IMR-90 (cell line): ENCODE results near the gene ZMIZ2. TPM values are rescaled to one million over a fixed set of nuclear protein-coding genes. Genes with fewer than 3 reads are reported as not detected.

ENCODE experiments used
- ATAC-seq: fragments of 200-7000 bp; cut with Tn5 transposase; 2 replicates; pipeline ENCODE4 v1.9.1; 2020; ENCODE audit warnings: low read depth, mild to moderate bottlenecking, moderate library complexity
- BruUV-seq: library from RNA; stranded (reverse); fragments of 400-500 nt; replicated peaks from 2 replicates; lab custom pipeline; 2021; lab: Mats Ljungman, UMichigan
- CTCF ChIA-PET: fragments of 300-600 bp; formaldehyde crosslinking; extraction: SDS; loops from one replicate; lab custom pipeline; 2021; ENCODE audit warnings: antibody characterized with exemption; lab: Yijun Ruan, JAX
- POLR2A ChIA-PET: fragments of 300-600 bp; sonication (Branson Sonifier 250); formaldehyde crosslinking; loops from one replicate; lab custom pipeline; 2022; ENCODE audit warnings: antibody characterized with exemption; ENCODE audit not compliant: unreplicated experiment; lab: Charles Lee
- DNase-seq: peaks from one replicate; pipeline ENCODE4 v3.0.0; 2013
- H2AFZ ChIP-seq: replicated peaks from 2 replicates; pipeline ENCODE3; 2013; ENCODE audit warnings: low read length, mild to moderate bottlenecking; ENCODE audit not compliant: poor library complexity
- H2AK5ac ChIP-seq: 2 replicates; pipeline ENCODE4 v1.6.1; 2013; ENCODE audit warnings: low read depth, low read length, inconsistent platforms
- H2AK9ac ChIP-seq: replicated peaks from 2 replicates; pipeline ENCODE3; 2013; ENCODE audit warnings: mild to moderate bottlenecking, low read depth, low read length, moderate library complexity; ENCODE audit not compliant: poor library complexity
- H2BK120ac ChIP-seq: 2 replicates; pipeline ENCODE4 v1.6.1; 2013; ENCODE audit warnings: low read depth, low read length, inconsistent platforms
- H2BK15ac ChIP-seq: 3 replicates; pipeline ENCODE4 v1.6.1; 2013; ENCODE audit warnings: low read depth, low read length, inconsistent platforms
- H2BK20ac ChIP-seq: 2 replicates; pipeline ENCODE4 v1.6.1; 2013; ENCODE audit warnings: low read depth, mild to moderate bottlenecking, inconsistent platforms, low read length, moderate library complexity
- H2BK5ac ChIP-seq: 2 replicates; pipeline ENCODE4 v1.6.1; 2013; ENCODE audit warnings: mild to moderate bottlenecking, low read depth, low read length, inconsistent platforms; ENCODE audit not compliant: poor library complexity, severe bottlenecking
- H3K14ac ChIP-seq: replicated peaks from 2 replicates; pipeline ENCODE4 v1.6.1; 2013; ENCODE audit warnings: low read depth, low read length, inconsistent platforms
- H3K18ac ChIP-seq: 2 replicates; pipeline ENCODE4 v1.6.1; 2013; ENCODE audit warnings: low read depth, low read length, control low read depth
- H3K23ac ChIP-seq: 2 replicates; pipeline ENCODE4 v1.6.1; 2013; ENCODE audit warnings: low read depth, low read length, inconsistent platforms
- H3K27ac ChIP-seq: 2 replicates; pipeline ENCODE4 v1.5.1; 2013; ENCODE audit warnings: mild to moderate bottlenecking, control low read depth, low read length; ENCODE audit not compliant: insufficient read depth
- H3K27me3 ChIP-seq: 2 replicates; pipeline ENCODE4 v1.6.1; 2013; ENCODE audit warnings: low read length; ENCODE audit not compliant: control insufficient read depth, insufficient read depth
- H3K36me3 ChIP-seq: 2 replicates; pipeline ENCODE4 v1.6.1; 2013; ENCODE audit warnings: low read length, mixed read lengths; ENCODE audit not compliant: control insufficient read depth, insufficient read depth
- H3K4ac ChIP-seq: 2 replicates; pipeline ENCODE4 v1.6.1; 2013; ENCODE audit warnings: low read depth, low read length, inconsistent platforms
- H3K4me1 ChIP-seq: 2 replicates; pipeline ENCODE4 v1.6.1; 2013; ENCODE audit warnings: low read length, mixed read lengths; ENCODE audit not compliant: control insufficient read depth, insufficient read depth
- H3K4me2 ChIP-seq: 2 replicates; pipeline ENCODE4 v1.6.1; 2013; ENCODE audit warnings: low read depth, mild to moderate bottlenecking, control low read depth, low read length, moderate library complexity
- H3K4me3 ChIP-seq: 2 replicates; pipeline ENCODE4 v1.5.1; 2013; ENCODE audit warnings: low read depth, mild to moderate bottlenecking, control low read depth, low read length, moderate library complexity; ENCODE audit not compliant: insufficient read depth
- H3K56ac ChIP-seq: 2 replicates; pipeline ENCODE4 v1.6.1; 2013; ENCODE audit warnings: low read length, inconsistent platforms; ENCODE audit not compliant: insufficient read depth; ENCODE audit errors: extremely low read depth
- H3K79me1 ChIP-seq, 2 experiments: 2 replicates each; pipeline ENCODE4 v1.6.1; 2013; ENCODE audit warnings: low read length in 2 of 2, inconsistent platforms in 1 of 2, low read depth in 1 of 2
- H3K9ac ChIP-seq: 2 replicates; pipeline ENCODE4 v1.6.1; 2013; ENCODE audit warnings: low read depth, low read length, control low read depth
- H3K9me1 ChIP-seq: 2 replicates; pipeline ENCODE4 v1.6.1; 2013; ENCODE audit warnings: low read length, inconsistent platforms; ENCODE audit not compliant: insufficient read depth
- H3K9me3 ChIP-seq: 2 replicates; pipeline ENCODE4 v1.6.1; 2013; ENCODE audit warnings: low read length; ENCODE audit not compliant: control insufficient read depth, insufficient read depth
- H4K20me1 ChIP-seq: 2 replicates; pipeline ENCODE4 v1.6.1; 2013; ENCODE audit warnings: low read length, inconsistent platforms; ENCODE audit not compliant: insufficient read depth
- H4K5ac ChIP-seq: 2 replicates; pipeline ENCODE4 v1.6.1; 2013; ENCODE audit warnings: mild to moderate bottlenecking, low read depth, low read length, control low read depth
- H4K8ac ChIP-seq, 2 experiments: 2 replicates each; pipeline ENCODE4 v1.6.1; 2013; ENCODE audit warnings: low read depth in 2 of 2, low read length in 2 of 2, control low read depth in 1 of 2, inconsistent platforms in 1 of 2
- H4K91ac ChIP-seq: 2 replicates; pipeline ENCODE4 v1.6.1; 2013; ENCODE audit warnings: low read depth, low read length, inconsistent platforms; ENCODE audit not compliant: insufficient read depth
- BHLHE40 ChIP-seq: fragments of 150-350 bp; IDR thresholded peaks from 2 replicates; pipeline ENCODE4 v1.6.1; 2016; ENCODE audit warnings: mild to moderate bottlenecking, low read depth, low read length
- CEBPB ChIP-seq: IDR thresholded peaks from 2 replicates; pipeline ENCODE4 v1.6.1; 2012; ENCODE audit warnings: low read depth, low read length, improper control_type of control experiment
- CTCF ChIP-seq: conservative IDR thresholded peaks from 2 replicates; pipeline ENCODE4 v1.5.1; 2012; ENCODE audit warnings: mild to moderate bottlenecking, low read depth, low read length, improper control_type of control experiment
- ELK1 ChIP-seq: fragments of 150-350 bp; IDR thresholded peaks from 2 replicates; pipeline ENCODE4 v1.6.1; 2016; ENCODE audit warnings: low read depth, mild to moderate bottlenecking, low read length, moderate library complexity, borderline replicate concordance
- FOS ChIP-seq: fragments of 150-350 bp; IDR thresholded peaks from 2 replicates; pipeline ENCODE4 v1.6.1; 2016; ENCODE audit warnings: low read depth, low read length
- MAFK ChIP-seq: IDR thresholded peaks from 2 replicates; pipeline ENCODE4 v1.6.1; 2012; ENCODE audit warnings: low read depth, low read length, improper control_type of control experiment
- MAZ ChIP-seq: IDR thresholded peaks from 2 replicates; pipeline ENCODE4 v1.6.1; 2012; ENCODE audit warnings: low read depth, mild to moderate bottlenecking, low read length, improper control_type of control experiment, moderate library complexity, borderline replicate concordance
- MXI1 ChIP-seq: IDR thresholded peaks from 2 replicates; pipeline ENCODE4 v1.6.1; 2012; ENCODE audit warnings: low read depth, mild to moderate bottlenecking, low read length, moderate library complexity, borderline replicate concordance
- POLR2A ChIP-seq: IDR thresholded peaks from 2 replicates; pipeline ENCODE4 v1.6.1; 2012; ENCODE audit warnings: mild to moderate bottlenecking, low read depth, low read length
- RAD21 ChIP-seq: IDR thresholded peaks from 2 replicates; pipeline ENCODE4 v1.6.1; 2012; ENCODE audit warnings: low read length, improper control_type of control experiment
- RCOR1 ChIP-seq: IDR thresholded peaks from 2 replicates; pipeline ENCODE4 v1.6.1; 2012; ENCODE audit warnings: mild to moderate bottlenecking, low read length, improper control_type of control experiment; ENCODE audit not compliant: insufficient replicate concordance
- RFX5 ChIP-seq: IDR thresholded peaks from 2 replicates; pipeline ENCODE4 v1.8.0; 2012; ENCODE audit warnings: low read depth, mild to moderate bottlenecking, low read length, moderate library complexity
- SMC3 ChIP-seq: fragments of 150-350 bp; IDR thresholded peaks from 2 replicates; pipeline ENCODE4 v1.6.1; 2016; ENCODE audit warnings: low read depth, mild to moderate bottlenecking, antibody characterized with exemption, low read length, moderate library complexity
- USF2 ChIP-seq: fragments of 150-350 bp; IDR thresholded peaks from 2 replicates; pipeline ENCODE4 v1.6.1; 2017; ENCODE audit warnings: mild to moderate bottlenecking, antibody characterized with exemption, low read length, low read depth
- WGBS, 2 experiments: methylation state at CpG; one replicate each; pipeline versions ENCODE4 v1.1.5 to v1.1.7; 2013; ENCODE audit warnings: missing lambda C conversion rate in 2 of 2; ENCODE audit not compliant: insufficient read length in 1 of 2; ENCODE audit errors: extremely low coverage in 2 of 2; 5-methylcytosine and 5-hydroxymethylcytosine counted together
- dilution Hi-C: fragments of 300-500 bp; cut with HindIII; formaldehyde crosslinking; loops from one replicate; pipeline ENCODE4 v1.14.3; 2018; ENCODE audit warnings: low sequenced_read_pairs; ENCODE audit not compliant: unreplicated experiment
- in situ Hi-C: fragments of 300-500 bp; cut with MboI; formaldehyde crosslinking; loops from 3 replicates; pipeline ENCODE4 v1.14.3; 2019; ENCODE audit warnings: low sequenced_read_pairs, inconsistent platforms, mixed read lengths
- intact Hi-C: fragments of 100-400 bp; cut with micrococcal nuclease; formaldehyde crosslinking; loops from 2 replicates; pipeline ENCODE4 v1.10.0; 2022
- polyA plus RNA-seq, 3 experiments: library from polyadenylated mRNA; depleted of rRNA; stranded (reverse); fragments of >200 nt; gene quantifications; 2 replicates each; pipeline ENCODE4 v1.2.3, GENCODE V29; 2012; ENCODE audit warnings: low replicate concordance in 1 of 3
- total RNA-seq: library from RNA; depleted of rRNA; stranded (reverse); fragments of >200 nt; gene quantifications from 2 replicates; pipeline ENCODE4 v1.2.3, GENCODE V29; 2012

The ZMIZ2 gene
- total and polyA plus RNA-seq, 2 of the 4 experiments (the other 2 are of a cell fraction), result 3.0 to 24.0 TPM

- TF ChIP-seq RCOR1 (no peak), USF2 (no peak), MXI1 (no peak), RFX5 (no peak), FOS (no peak), SMC3 (no peak), MAZ (no peak), CEBPB (no peak), RAD21 (no peak), CTCF (no peak), POLR2A (no peak), MAFK (no peak), BHLHE40 (no peak), ELK1 (no peak)
- ATAC-seq (no peak), DNase-seq (no peak)
- Histone ChIP-seq H3K4me3 (no peak overlapping the region), H2AK5ac (no peak overlapping the region), H2AK9ac (no peak overlapping the region), H4K91ac (no peak overlapping the region), H3K9me3 (no peaks in the 10 kb centered on the region), H3K79me1 (no peaks in the 10 kb centered on the region), H3K9me1 (0 out of 2 replicates have a peak, but pooled peaks cover 2% of the 10 kb centered on the region), H3K18ac (no peak overlapping the region), H3K36me3 (no peaks in the 10 kb centered on the region), H3K14ac (no peak overlapping the region), H3K27ac (no peak overlapping the region), H2BK5ac (no peak overlapping the region), H3K4me2 (no peak overlapping the region), H2BK120ac (no peak overlapping the region), H3K4me1 (no peaks in the 10 kb centered on the region), H2AFZ (no peak overlapping the region), H3K23ac (no peak overlapping the region), H3K4ac (no peak overlapping the region), H3K27me3 (no peaks in the 10 kb centered on the region), H4K8ac (no peak overlapping the region), H3K9ac (no peak overlapping the region), H4K5ac (no peak overlapping the region), H2BK20ac (no peak overlapping the region), H2BK15ac (no peak overlapping the region), H3K56ac (no peak overlapping the region), H4K20me1 (no peaks in the 10 kb centered on the region)
- intact Hi-C loops, result no loop called here
- WGBS, 2 experiments, result 88% methylated on average over 2 of the region's 2 CpGs; no CpG with 5 or more reads in 1 of the 2 experiments
- in situ Hi-C loops, result no loop called here
- dilution Hi-C loops, result no loop called here
- no TSS peak for BruUV-seq
- ChIA-PET CTCF (no interaction called here), POLR2A (no interaction called here)
These were observed 66.3 kb downstream of the ZMIZ2 start for GRCh38 chr7:44814919-44815318.
